HG03097 (cell line): ENCODE data around the gene PHRF1.
"Not testable (repeated sequence)": the region's sequence is repeated elsewhere in the genome, so short reads cannot be mapped to it uniquely, and the experiment has no call there.

Source experiments
- ATAC-seq: cut with Tn5 transposase; IDR thresholded peaks from one replicate; pipeline ENCODE4 v1.9.1; 2021; ENCODE audit not compliant: unreplicated experiment, low FRiP score

The PHRF1 gene

DNA sequence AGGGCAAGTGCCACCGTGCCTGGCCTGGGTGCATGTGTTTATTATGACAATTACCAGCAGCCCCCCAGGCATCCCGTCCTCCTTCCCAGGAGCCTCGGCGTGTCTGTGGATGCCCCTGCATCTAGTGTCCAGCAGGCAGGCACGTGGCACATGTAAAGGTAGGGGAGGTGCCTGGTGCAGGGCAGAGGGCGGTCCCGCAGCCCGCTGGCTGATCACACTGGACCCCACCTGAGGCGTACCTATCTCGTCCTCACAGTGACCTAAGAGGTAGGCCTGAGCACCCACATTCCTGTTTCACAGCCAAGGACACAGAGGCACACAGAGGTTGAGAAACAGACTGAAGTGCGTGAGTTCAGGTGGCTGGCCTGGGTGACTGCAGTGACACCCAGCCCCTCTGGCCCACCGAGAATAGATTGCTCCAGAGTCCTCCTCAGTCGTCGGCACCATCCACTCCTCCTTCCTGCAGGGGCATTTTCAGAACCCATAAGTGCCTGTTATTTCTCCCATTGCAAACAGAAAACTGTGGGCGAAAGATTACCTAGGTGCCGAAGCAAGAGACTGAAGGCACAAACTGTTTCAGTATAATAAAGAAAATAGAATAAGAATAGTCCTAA, 3.0 kb upstream of the PHRF1 start:
- no peak for ATAC-seq

DNA sequence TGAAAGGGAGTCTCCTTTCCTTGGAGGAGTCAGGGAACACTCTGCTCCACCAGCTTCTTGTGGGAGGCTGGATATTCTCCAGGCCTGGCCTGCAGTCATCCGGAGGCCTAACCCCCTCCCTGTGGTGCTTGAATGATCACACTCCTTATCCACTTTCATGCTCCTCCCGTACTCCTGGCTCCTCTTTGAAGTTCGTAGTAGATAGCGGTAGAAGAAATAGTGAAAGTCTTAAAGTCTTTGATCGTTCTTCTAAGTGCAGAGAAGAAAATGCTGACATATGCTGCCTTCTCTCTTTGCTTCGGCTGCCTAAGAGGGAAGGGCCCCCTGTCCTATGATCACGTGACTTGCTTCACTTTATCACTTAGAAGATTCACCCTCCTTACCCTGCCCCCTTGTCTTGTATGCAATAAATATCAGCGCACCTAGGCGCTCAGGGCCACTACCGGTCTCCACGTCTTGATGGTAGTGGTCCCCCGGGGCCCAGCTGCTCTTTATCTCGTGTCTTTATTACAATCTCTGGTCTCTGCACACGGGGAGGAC, 2.2 kb upstream of the PHRF1 start:
- ATAC-seq, result not testable (repeated sequence)

DNA sequence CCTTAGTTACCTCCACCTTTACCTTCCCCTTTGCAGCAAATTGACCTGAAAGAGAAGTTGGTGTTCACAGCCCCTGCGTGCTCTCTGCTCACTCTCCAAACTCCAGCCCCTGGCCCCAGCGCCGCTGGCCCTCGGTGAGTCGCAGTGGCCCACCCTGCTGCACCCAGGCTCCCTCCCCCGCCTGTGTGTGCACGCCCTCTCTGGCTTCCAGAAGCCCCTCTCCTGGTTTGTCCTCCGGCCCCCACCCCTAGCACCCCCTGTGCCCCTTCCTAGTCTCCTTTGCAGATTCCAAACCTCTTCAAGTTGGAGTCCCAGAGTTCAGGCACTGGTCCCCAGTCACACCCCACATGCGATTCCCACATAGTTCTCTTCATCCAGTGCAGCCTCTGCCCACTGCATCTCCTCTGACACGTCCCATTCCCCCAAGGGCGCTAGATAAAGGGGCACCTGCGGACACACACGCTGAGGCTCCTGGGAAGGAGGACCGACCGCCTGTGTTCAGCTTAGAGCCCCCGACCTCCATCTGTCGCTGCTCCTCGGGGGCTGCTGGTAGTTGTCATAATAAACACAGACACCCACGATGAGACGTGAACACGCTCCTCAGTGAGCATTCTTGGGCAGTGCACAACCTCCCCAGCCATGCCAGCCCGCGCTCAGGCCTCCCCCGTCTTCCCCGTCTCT, 1.5 kb upstream of the PHRF1 start:
- ATAC-seq, result no peak

DNA sequence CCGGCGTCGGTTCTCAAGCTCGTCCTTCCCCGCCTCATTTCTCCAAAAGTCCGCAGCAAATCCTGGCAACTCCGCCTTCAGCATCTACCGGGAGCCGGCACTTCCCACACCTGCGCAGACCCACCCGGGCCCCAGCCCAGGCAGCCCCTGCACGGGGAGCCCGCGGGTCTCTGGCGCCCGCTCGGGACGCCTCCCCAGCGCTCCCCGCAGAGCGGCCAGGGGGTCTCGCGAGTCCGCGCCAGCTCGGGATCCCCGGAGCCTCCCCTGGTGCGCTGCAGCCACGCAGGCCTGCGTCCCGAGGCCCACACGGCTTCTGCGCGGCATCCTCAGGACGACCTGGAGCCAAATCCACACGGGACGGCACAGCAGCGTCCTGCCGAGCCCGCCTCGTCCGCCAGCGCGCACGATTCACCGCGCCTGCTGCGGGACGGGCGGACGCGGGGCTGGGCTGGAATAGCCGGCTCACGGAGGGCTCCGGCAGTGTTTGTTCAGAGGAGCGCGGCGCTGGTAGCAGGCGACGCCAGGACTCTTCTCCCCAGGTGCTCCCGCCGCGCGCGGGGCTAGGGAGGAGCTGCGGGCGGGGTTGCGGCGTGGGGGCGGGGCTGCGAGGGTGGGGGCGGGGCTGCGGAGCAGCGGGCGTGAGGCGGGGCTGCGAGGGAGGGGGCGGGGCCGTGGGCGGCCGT, 816 bp upstream of the PHRF1 start:
- no peak for ATAC-seq

DNA sequence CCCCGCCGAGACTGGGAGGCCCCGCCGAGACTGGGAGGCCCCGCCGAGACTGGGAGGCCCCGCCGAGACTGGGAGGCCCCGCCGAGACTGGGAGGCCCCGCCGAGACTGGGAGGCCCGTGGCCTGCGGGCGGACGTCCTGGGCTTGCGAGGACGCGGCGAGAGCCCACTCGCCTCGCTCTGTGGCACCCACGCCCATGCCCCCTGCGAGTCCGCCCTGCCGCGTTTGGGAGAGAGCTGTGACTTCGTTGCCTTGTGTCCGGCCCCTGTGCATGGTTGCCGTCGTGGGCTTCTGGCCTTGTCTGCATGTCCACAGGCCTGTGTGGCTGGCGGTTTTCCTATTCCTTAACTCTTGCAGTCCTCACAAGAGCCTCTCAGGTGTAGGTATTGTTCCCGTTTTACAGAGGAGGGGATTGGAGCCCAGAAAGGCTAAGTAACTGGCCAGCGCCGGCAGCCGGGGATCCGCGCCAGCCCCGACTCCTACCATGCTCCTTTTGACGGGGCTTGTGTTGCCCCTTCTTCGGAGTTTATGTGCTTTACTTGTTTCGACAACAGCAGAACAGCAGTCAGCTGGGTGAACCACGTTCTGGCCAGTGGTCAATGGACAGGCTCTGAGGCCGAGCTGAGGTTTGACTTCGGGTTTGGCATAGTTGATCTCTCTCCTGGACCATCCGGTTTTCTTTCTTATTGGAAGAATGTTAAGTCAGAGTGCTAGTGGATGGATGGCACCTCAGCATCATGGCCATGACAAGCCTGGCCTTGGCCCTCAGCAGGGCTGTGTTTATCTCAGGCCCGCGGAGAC, 741 bp downstream of the PHRF1 start:
- ATAC-seq, result no peak

DNA sequence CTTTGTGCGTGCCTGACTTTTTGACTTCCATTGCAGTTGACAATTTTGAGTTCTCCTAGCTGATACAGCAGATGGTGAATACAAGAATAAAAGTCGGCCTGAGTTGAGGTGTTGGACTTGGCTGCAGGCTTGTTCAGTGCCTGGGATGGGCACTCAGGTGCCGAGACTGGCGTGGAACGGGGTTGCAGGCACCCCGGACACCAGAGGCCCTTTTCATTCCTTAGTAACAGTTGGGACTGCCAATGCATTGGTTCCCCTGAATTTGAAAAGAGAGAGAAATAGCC, 1.3 kb downstream of the PHRF1 start:
- no peak for ATAC-seq

DNA sequence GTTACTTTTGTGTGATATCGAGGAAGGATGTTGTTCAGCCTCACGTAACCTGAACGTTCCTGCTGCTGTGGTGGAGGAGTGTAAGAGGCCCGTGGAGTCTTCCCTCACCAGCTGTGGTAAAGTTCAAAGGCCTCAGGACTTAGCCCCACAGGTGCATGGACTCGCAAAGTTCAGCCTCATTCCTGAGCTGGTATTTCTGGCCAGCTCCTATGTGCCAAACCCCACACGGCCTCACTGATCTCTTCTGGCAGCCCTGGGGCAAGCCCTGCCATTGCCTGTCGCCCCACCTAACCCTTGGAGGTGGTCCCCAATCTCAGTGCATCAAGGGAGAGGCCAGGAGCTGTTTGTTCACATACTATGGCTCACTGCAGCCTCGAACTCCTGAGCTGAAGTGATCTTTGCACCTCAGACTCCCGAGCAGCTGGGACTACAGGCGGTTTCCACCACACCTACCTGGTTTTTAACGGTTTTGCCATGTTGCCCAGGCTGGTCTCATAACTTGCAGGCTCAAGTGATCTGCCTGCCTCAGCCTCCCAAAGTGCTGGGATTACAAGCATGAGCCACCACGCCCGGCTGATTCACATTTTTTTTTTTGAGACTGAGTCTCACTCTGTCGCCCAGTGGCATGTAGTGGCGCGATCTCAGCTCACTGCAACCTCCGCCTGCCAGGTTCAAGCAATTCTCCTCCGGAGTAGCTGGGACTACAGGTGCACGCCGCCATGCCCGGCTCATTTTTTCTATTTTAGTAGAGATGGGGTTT, 2.2 kb downstream of the PHRF1 start:
- no peak for ATAC-seq

DNA sequence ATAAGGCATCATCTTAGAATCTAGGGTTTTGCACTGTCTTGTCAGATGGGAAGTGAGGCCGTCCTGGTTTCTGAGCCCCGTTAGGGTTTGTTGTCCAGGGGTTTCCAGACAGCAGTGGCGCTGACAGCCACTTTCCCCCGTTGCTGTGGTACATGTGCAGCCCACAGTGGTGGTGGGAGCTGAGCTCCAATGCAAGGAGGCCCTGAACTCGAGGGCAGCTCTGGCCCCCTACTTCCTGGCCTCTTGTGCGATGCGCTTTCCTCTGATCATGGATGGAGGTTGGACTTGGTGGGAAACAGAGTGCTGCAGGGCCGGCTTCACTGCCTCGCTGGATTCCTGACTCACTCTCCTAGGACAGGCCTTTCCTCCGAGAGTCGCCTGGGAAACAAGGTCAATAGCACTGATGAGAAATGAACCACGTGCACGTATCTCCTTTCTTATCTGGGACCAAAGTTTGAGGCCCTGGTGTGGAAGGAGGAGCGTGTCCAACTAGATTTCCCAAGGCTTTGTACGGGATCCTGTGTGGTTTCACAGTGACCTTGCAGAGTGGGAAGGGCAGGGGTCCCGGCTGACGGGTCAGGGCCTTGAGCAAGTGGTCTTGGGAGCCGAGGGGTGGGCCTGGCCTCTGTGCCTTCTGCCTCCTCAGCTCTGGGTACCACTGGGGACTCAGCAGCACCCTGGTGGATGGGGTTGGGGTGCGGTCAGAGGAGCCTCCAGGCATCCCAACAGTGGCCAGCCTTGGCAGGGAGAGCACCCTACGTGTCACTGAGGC, 3.7 kb downstream of the PHRF1 start:
- ATAC-seq, result no peak

DNA sequence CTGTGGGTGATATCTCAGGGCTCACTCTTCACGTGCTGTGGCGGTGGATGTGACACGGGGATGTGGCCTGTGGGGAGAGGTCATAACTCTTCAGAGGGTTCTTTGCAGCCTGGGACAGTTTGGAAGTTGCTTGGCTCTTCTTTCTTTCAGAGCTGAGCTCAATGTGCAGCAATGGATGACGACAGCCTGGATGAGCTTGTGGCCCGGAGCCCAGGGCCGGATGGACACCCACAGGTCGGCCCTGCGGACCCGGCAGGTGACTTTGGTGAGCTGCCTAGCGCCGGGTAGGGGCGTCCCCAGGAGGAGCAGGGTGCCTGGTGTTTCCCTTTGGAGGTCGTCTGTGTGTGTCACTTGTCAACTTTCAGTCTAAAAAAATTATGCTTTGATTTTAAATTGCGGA, 5.1 kb downstream of the PHRF1 start:
- ATAC-seq, result no peak

DNA sequence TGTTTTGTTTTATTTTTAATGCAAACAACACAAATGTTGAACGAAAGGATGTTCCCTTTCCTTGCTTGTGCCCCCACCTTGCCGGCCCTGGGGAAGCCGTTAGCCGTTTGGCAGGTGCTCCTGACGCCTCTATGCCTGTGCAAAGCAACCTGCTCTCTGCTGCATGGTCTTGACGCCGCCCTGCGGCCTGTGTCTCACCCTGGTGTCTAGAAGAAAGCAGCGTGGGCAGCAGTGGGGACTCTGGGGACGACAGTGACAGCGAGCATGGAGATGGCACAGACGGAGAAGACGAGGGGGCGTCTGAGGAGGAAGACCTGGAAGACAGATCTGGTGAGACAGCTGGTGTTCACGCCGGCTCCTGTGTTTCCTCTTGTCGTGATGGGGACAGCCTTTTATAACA, 5.5 kb downstream of the PHRF1 start:
- ATAC-seq, result no peak

DNA sequence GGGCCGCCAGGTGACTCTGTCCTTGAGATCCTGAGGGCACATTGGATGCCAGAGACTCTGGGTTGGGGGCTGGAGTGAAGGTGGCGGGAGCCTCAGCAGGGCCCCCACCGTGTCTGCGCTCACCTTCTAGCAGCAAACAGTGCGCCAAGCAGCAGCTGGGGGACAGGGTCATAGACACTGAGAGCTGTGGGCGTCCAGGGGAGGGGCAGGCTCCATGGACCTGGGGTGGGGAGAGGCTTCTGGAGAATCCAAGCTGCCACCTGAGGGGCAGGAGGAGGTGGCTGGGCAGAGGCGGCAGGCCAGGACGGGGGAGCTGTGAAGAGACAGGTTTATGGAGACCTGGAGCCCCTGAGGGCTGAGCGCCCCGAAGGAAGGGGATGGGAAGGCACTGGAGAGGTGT, 8.0 kb downstream of the PHRF1 start:
- ATAC-seq, result no peak

DNA sequence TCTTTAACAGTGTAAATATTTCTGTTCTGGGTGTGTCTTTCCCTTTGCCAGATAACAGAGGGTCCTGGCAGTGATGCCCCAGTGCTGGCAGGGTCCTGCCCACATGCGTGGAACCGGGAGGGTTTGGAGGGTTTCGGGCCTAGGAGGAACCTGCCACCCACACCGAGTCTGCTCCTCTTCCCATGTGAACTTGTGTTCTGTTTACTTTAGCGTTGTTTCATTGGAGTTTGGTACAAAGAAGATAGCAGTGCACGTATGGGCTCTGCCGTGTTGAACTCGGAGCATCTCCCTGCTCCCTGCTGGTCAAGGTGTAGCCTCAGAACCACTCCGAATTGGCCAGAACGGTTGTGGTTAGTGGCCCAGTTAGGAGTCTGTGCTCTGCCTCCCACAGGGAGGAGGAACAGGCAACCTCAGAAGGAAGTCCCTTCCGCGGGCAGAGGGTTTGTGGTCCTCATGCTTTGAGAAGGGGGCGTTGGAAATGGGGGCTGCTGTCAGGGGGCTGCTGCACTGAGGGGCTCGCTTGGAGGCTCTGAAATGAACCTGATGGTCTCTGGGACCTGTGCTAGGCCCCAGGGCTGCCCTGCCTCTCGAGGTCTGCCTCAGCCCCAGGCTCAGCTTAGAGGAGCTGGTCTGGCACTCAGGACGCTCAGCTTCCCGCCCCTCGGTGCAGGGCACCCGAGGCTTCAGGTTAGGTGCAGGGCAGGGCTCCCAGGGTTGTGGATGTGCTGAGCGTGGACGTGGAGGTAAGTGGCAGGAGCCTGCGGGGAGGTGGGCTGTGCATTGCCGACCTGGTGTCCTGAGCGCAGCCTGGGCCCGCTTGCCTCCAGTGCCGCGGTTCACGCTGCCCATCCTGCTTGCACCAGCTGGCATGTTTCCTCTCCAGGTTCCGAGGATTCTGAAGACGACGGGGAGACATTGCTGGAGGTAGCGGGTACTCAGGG, 10.4 kb downstream of the PHRF1 start:
- no peak for ATAC-seq

DNA sequence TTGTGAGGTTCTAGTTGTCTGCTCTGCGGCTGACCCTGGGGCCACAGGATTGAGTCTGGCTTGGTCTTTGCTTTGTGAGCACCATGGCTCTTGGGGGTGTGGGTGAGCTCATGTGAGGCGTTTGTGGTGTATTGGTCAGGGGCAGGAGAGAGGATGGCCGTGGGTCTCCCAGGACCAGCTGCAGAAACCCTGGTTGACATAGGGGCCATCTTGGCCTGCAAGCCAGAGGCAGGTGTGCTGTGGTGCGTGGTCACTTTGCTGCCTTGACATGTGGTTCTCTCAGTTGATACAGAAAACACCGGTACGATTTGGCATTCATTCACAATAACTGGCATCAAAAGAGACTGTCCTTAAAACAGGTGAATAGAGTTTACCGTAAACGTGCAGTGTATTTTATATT, 11.3 kb downstream of the PHRF1 start:
- no peak for ATAC-seq

DNA sequence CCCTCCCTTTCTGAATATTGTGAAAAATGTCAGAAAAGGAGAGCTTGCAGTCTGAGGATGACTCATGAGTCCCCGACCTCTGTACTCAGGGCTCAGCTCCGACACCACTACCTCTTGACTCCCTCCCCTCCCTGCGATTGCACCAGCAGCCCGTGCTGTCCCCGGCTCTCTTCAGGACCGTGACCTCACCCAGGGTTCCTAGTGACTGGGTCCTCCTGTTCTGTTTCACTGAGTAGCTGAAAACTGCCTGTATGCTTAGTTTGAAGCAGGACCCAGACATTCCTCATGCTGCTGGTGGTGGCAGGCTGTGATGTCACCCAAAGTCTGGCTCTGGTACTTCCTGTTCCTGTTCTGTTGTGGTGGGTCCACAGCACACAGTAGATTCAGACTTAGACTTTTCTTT, 11.7 kb downstream of the PHRF1 start:
- no peak for ATAC-seq

DNA sequence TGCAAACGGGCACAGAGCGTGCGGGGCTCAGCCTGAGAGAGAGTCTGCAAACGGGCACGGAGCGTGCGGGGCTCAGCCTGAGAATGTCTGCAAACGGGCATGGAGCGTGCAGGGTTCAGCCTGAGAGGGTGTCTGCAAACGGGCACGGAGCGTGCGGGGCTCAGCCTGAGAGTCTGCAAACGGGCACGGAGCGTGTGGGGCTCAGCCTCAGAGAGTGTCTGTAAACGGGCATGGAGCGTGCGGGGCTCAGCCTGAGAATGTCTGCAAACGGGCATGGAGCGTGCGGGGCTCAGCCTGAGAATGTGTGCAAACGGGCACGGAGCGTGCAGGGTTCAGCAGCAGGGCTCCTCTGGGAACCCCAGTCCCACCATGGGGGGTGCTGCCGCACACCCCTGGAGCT, 13.5 kb downstream of the PHRF1 start:
- no peak for ATAC-seq

DNA sequence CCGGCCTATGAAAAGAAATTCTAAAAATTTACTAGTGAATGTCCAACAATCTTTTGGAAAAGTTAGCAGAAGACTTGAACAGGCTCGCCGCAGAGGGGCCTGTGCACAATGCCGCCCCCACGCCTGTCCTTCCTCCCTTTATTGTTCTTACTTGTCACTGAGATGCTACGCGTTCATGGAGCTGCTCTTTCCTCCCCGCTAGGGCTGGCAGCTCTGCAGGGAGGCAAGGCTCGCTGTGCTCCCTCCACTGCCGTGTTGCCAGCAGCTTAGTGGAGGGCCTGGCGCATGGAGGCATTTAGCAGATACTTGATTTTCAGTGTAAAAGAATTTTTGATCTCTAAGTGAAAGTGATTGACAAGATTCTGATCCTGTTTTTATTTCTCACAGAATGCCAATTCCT, 14.7 kb downstream of the PHRF1 start:
- no peak for ATAC-seq

DNA sequence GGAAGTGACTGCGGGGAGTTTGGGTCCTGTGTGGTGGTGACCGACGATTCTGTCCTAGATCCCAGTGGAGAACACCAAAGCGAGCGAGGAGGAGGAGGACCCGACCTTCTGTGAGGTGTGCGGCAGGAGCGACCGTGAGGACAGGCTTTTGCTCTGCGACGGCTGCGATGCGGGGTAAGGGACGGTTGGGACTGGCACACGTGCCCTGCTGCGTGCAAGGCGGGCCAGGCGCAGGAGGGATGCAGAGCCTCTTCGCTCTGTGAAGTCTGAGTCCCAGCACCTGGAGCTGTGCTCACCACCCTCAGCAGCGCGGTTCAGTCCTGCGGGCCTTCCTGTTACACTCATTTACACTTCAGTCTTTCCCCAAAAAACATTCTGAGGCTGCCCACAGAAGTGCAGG, 16.2 kb downstream of the PHRF1 start:
- no peak for ATAC-seq

DNA sequence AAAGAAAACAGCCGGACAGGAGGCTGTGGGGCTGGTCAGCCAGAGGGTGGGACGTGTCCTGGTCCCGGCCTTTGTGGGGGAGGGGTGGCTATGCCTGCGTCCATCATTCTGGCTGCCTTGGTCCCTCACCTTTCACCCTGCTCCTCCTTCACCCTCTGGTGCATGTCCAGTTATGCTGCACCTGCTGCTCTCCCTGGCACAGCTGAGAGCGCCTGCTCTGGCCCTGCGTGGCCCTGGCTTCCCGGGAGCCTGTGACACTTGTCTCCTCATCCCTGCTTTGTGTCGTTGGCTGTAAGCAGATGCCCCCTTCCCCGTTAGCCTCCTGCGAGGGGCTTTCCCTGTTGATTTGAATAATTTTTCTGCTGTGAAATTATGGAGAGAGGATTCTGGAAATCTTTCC, 16.6 kb downstream of the PHRF1 start:
- ATAC-seq, result no peak

DNA sequence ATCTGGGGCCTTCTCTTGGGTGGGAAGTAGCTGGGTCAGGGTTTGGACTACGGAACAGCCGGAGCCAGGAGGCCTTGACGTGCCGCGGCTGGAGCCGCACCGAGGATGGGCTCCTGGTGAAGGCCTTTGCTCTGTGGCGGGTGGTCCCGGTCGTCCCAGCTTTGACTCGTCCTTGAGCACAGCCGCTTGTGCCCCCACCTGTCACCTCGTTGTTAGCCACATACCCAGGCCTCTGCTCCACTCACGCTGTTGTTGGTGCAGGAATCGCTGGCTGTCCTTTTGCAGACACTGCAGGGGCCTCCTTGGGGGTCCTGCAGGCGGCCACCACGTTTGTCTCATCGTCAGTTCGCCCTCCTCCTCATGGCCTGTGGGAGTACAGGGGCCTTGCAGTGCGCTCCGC, 17.1 kb downstream of the PHRF1 start:
- no peak for ATAC-seq
